Stimulated activated CD8-positive, alpha-beta memory T cell treated with anti-CD3 and anti-CD28 coated beads, Interleukin-4, amount 100 ng/mL, for 4 hours (primary cell): ENCODE measurements around the gene RANBP3L.

Source experiments
- DNase-seq, 2 donors: peaks; one replicate each; pipeline ENCODE4 v3.0.0-alpha.2; 2020; ENCODE audit warnings: low read depth in 2 of 2, low spot score in 1 of 2

The RANBP3L gene

GRCh38 chr5:36244076-36244475, 57.6 kb downstream of the RANBP3L start:
- no peak for DNase-seq

- DNase-seq = no peak
These were observed 58.0 kb downstream of the RANBP3L start for GRCh38 chr5:36243653-36244052.

GRCh38 chr5:36242534-36243485, 58.9 kb downstream of the RANBP3L start:
- no peak for DNase-seq

GRCh38 chr5:36241631-36242533, 59.8 kb downstream of the RANBP3L start, which contains the start of gene NADK2:
TSS of gene NADK2 (minus strand) at chr5:36241925. CDS start at chr5:36241798, 127 bp downstream.
- DNase-seq = peak; percentile 71 to 87

- DNase-seq = peak; percentile 6 to 7
These were observed 60.7 kb downstream of the RANBP3L start for GRCh38 chr5:36240779-36241630.

- DNase-seq = no peak
These were observed 62.1 kb downstream of the RANBP3L start for GRCh38 chr5:36239370-36240293.

- no peak for DNase-seq
These were observed 63.0 kb downstream of the RANBP3L start for GRCh38 chr5:36238502-36239295.

- no peak for DNase-seq
These were observed 64.0 kb downstream of the RANBP3L start for GRCh38 chr5:36237751-36238150.

GRCh38 chr5:36236801-36237200, 64.9 kb downstream of the RANBP3L start:
- no peak for DNase-seq

- DNase-seq = no peak
These were observed 69.2 kb downstream of the RANBP3L start for GRCh38 chr5:36232533-36232932.

GRCh38 chr5:36230151-36230790, 71.4 kb downstream of the RANBP3L start:
- DNase-seq = no peak

GRCh38 chr5:36228505-36228904, 73.2 kb downstream of the RANBP3L start:
- no peak for DNase-seq

- DNase-seq = no peak
These were observed 74.7 kb downstream of the RANBP3L start for GRCh38 chr5:36227046-36227445.

- no peak for DNase-seq
These were observed 79.1 kb downstream of the RANBP3L start for GRCh38 chr5:36222620-36223019.

- no peak for DNase-seq
These were observed 83.7 kb downstream of the RANBP3L start for GRCh38 chr5:36217988-36218387.

- no peak for DNase-seq
These were observed 84.1 kb downstream of the RANBP3L start for GRCh38 chr5:36217567-36217966.

- DNase-seq = no peak
These were observed 85.8 kb downstream of the RANBP3L start for GRCh38 chr5:36215910-36216309.

GRCh38 chr5:36214436-36214835, 87.3 kb downstream of the RANBP3L start:
- no peak for DNase-seq
